ENCODE data around the gene SLC6A8. TPM values are rescaled to one million over a fixed set of nuclear protein-coding genes. Genes with fewer than 3 reads are reported as not detected.

SLC6A8 gene
- total RNA-seq, 6 donors from 2014 or later = 3.9 to 8.1 (median 6.1) TPM

GRCh38 chrX:153651540-153652079 is 36.1 kb upstream of the SLC6A8 start:
- no peak for DNase-seq
- Histone ChIP-seq H3K27ac (no peak overlapping the region), H3K4me3 (no peak overlapping the region), H3K27me3 (peaks cover 0 to 36% (median 4%) of the 10 kb centered on the region in 4 donors), H3K4me1 (peaks cover 4 to 15% (median 7%) of the 10 kb centered on the region in 4 donors), H3K9me3 (peaks cover 0 to 16% (median 2%) of the 10 kb centered on the region in 4 donors), H3K36me3 (no peaks in the 10 kb centered on the region)
- WGBS, 2 donors = 83% methylated on average over 9 of the region's 9 CpGs; no CpG with 5 or more reads in 1 of the 2 donors
- ATAC-seq (ENCODE audit: low FRiP score in 2 of 2) = no peak
- no peak for TF ChIP-seq POLR2AphosphoS5 (IDR thresholded peaks at IDR 0.05)
- TF ChIP-seq, protein P1, sequence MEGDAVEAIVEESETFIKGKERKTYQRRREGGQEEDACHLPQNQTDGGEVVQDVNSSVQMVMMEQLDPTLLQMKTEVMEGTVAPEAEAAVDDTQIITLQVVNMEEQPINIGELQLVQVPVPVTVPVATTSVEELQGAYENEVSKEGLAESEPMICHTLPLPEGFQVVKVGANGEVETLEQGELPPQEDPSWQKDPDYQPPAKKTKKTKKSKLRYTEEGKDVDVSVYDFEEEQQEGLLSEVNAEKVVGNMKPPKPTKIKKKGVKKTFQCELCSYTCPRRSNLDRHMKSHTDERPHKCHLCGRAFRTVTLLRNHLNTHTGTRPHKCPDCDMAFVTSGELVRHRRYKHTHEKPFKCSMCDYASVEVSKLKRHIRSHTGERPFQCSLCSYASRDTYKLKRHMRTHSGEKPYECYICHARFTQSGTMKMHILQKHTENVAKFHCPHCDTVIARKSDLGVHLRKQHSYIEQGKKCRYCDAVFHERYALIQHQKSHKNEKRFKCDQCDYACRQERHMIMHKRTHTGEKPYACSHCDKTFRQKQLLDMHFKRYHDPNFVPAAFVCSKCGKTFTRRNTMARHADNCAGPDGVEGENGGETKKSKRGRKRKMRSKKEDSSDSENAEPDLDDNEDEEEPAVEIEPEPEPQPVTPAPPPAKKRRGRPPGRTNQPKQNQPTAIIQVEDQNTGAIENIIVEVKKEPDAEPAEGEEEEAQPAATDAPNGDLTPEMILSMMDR (IDR thresholded peaks at IDR 0.05) = peak in 3 of 6 experiments; percentile 9 to 14 (median 13)

DNA sequence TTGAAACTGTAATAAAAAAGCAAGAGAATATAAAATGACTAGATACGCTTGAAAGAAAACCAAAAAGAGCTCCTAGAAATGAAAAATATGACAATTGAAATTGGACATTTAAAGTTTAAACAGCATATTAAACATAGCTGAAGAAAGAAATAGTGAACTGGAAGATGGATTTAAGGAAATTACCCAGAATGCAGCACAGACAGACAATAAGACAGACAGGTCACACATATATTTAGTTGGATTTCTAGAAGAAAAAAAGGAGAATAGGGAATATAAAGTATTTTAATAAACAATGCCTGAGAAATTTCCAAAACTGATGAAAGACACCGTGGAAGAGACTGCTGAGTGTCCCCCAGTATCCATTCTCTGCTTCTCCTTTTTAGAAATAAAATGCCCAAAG is 34.2 kb upstream of the SLC6A8 start:
- H3K27me3 ChIP-seq = peaks cover 0 to 16% (median 0%) of the 10 kb centered on the region in 4 donors
- no peak overlapping the region for H3K4me3 ChIP-seq
- no peak for DNase-seq
- no peaks in the 10 kb centered on the region for H3K4me1 ChIP-seq
- WGBS, 2 donors = 72 to 97% methylated on average over 2 of the region's 2 CpGs
- no peak overlapping the region for H3K27ac ChIP-seq
- peaks cover 0 to 14% (median 2%) of the 10 kb centered on the region in 4 donors for H3K9me3 ChIP-seq
- ATAC-seq (ENCODE audit: low FRiP score in 2 of 2) = no peak
- no peak for TF ChIP-seq EP300 (IDR thresholded peaks at IDR 0.05)
- TF ChIP-seq POLR2A (IDR thresholded peaks at IDR 0.05) = no peak
- TF ChIP-seq, protein P1 (IDR thresholded peaks at IDR 0.05) = no peak
- TF ChIP-seq POLR2AphosphoS5 (IDR thresholded peaks at IDR 0.05) = no peak
- no peaks in the 10 kb centered on the region for H3K36me3 ChIP-seq

DNA sequence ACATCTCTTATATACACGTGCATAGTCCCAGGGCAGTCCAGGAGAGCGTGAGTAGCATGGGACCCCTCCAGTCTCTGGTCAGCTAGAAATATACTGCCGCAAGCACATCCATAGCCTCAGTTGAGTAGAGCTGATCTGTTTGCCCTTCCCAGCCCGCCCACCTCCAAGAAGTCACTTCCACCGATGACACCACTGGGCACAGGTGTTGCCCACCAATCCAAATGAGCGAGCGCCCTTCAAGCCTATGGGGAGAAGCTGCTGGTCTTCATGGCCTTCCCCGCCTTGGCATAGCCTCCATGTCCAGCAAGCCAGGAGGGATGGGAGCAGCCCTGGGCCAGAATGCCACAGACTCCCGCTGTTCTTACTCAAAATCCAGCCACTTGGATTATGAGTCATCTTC is 30.6 kb upstream of the SLC6A8 start:
- ATAC-seq (ENCODE audit: low FRiP score in 2 of 2) = no peak
- H3K27ac ChIP-seq = no peak overlapping the region
- no peaks in the 10 kb centered on the region for H3K36me3 ChIP-seq
- no peaks in the 10 kb centered on the region for H3K27me3 ChIP-seq
- WGBS, 2 donors = 67 to 87% methylated on average over 3 to 9 of the region's 9 CpGs
- TF ChIP-seq, protein P1 (IDR thresholded peaks at IDR 0.05) = no peak
- TF ChIP-seq POLR2A (IDR thresholded peaks at IDR 0.05) = no peak
- no peaks in the 10 kb centered on the region for H3K4me1 ChIP-seq
- no peak for DNase-seq
- H3K9me3 ChIP-seq = peaks cover 0 to 18% (median 2%) of the 10 kb centered on the region in 4 donors
- H3K4me3 ChIP-seq = no peak overlapping the region

DNA sequence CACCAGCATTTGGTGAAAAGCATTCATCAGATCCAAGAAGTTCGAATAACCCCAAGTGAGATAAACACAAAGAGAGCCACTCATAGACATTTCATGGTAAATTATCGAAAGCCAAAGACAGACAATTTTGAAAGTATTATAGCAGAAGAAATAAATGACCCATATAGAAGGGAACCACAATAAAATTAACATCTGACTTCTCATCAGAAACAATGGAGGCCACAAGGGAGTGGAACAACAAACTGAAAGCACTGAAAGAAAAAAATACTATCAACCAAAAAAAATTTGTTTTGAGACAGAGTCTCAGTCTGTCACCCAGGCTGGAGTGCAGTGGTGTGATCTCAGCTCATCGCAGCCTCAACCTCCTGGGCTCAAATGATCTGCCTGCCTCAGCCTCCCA is 28.5 kb upstream of the SLC6A8 start:
- Histone ChIP-seq H3K36me3 (no peaks in the 10 kb centered on the region), H3K27me3 (no peaks in the 10 kb centered on the region), H3K27ac (no peak overlapping the region), H3K9me3 (peaks cover 0 to 12% (median 0%) of the 10 kb centered on the region in 4 donors), H3K4me1 (peaks cover 0 to 3% (median 0%) of the 10 kb centered on the region in 4 donors), H3K4me3 (no peak overlapping the region)
- DNase-seq (no peak), ATAC-seq (ENCODE audit: low FRiP score in 2 of 2) (no peak)
- WGBS, 2 donors = 90 to 91% methylated on average over 3 of the region's 3 CpGs
- TF ChIP-seq EP300 (IDR thresholded peaks at IDR 0.05) (no peak), POLR2A (IDR thresholded peaks at IDR 0.05) (no peak), POLR2AphosphoS5 (IDR thresholded peaks at IDR 0.05) (no peak)
- TF ChIP-seq, protein P1 (IDR thresholded peaks at IDR 0.05) = no peak

GRCh38 chrX:153662266-153662665 is 25.5 kb upstream of the SLC6A8 start:
- WGBS, 2 donors = 31% methylated on average over 31 of the region's 31 CpGs; no CpG with 5 or more reads in 1 of the 2 donors
- TF ChIP-seq, protein P1 (IDR thresholded peaks at IDR 0.05) = peak in 4 of 6 experiments; percentile 9 to 35 (median 27)
- TF ChIP-seq POLR2AphosphoS5 (IDR thresholded peaks at IDR 0.05) = no peak
- Histone ChIP-seq H3K4me3 (no peak overlapping the region), H3K36me3 (no peaks in the 10 kb centered on the region), H3K27ac (no peak overlapping the region), H3K9me3 (peaks cover 0 to 4% (median 0%) of the 10 kb centered on the region in 4 donors), H3K4me1 (peaks cover 0 to 3% (median 0%) of the 10 kb centered on the region in 4 donors), H3K27me3 (no peaks in the 10 kb centered on the region)
- no peak for ATAC-seq (ENCODE audit: low FRiP score in 2 of 2)
- DNase-seq = peak; percentile 61 to 83
